GM21619 (cell line): ENCODE measurements around the gene GPR27.

Source experiments
- ATAC-seq: cut with Tn5 transposase; IDR thresholded peaks from one replicate; pipeline ENCODE4 v1.9.1; 2021; ENCODE audit not compliant: unreplicated experiment

GPR27 gene

GRCh38 chr3:71753701-71754609, at the start of gene GPR27:
Gene GPR27, plus strand, starts transcription at chr3:71753855. Its CDS starts 195 bp downstream, at chr3:71754050.
- ATAC-seq, result no peak

GRCh38 chr3:71704915-71705314, 48.7 kb upstream of the GPR27 start:
- ATAC-seq, result no peak

GRCh38 chr3:71705681-71706080, 48.0 kb upstream of the GPR27 start:
- no peak for ATAC-seq

- no peak for ATAC-seq
Observed at GRCh38 chr3:71707595-71707994, 46.1 kb upstream of the GPR27 start.

GRCh38 chr3:71708476-71709105, 45.1 kb upstream of the GPR27 start:
- no peak for ATAC-seq

- ATAC-seq, result no peak
Observed at GRCh38 chr3:71709908-71710511, 43.6 kb upstream of the GPR27 start.

- ATAC-seq, result no peak
Observed at GRCh38 chr3:71710906-71711494, 42.7 kb upstream of the GPR27 start.

- ATAC-seq, result no peak
Observed at GRCh38 chr3:71713041-71713440, 40.6 kb upstream of the GPR27 start.

- no peak for ATAC-seq
Observed at GRCh38 chr3:71714595-71714994, 39.1 kb upstream of the GPR27 start.

GRCh38 chr3:71718072-71718471, 35.6 kb upstream of the GPR27 start:
- ATAC-seq, result no peak

GRCh38 chr3:71721002-71721401, 32.7 kb upstream of the GPR27 start:
- no peak for ATAC-seq

GRCh38 chr3:71721651-71722157, 32.0 kb upstream of the GPR27 start:
- ATAC-seq, result no peak

- no peak for ATAC-seq
Observed at GRCh38 chr3:71722693-71723092, 31.0 kb upstream of the GPR27 start.

- no peak for ATAC-seq
Observed at GRCh38 chr3:71723452-71724170, 30.0 kb upstream of the GPR27 start.

- ATAC-seq, result no peak
Observed at GRCh38 chr3:71724171-71724453, 29.5 kb upstream of the GPR27 start.

- no peak for ATAC-seq
Observed at GRCh38 chr3:71724584-71725270, 28.9 kb upstream of the GPR27 start.

- no peak for ATAC-seq
Observed at GRCh38 chr3:71725271-71725991, 28.2 kb upstream of the GPR27 start, which contains the start of gene EIF4E3. Gene EIF4E3, minus strand, starts transcription at chr3:71725402. Its CDS starts 35 bp downstream, at chr3:71725367.

GRCh38 chr3:71726146-71726545, 27.5 kb upstream of the GPR27 start:
- ATAC-seq, result no peak

GRCh38 chr3:71728632-71729342, 24.9 kb upstream of the GPR27 start:
- no peak for ATAC-seq
